ENCODE data around the gene ELL. TPM values are rescaled to one million over a fixed set of nuclear protein-coding genes. Genes with fewer than 3 reads are reported as not detected.

The ELL gene
- total RNA-seq, 1 experiment from 2014 or later, result 8.4 TPM

- no peak for DNase-seq (ENCODE audit: low read depth)
- in situ Hi-C loops (cut with HindIII; ENCODE audit: low pct_unique_long_range_greater_than_20kb, low sequenced_read_pairs), result no loop called here
Observed at GRCh38 chr19:18457483-18458331, 64.2 kb downstream of the ELL start.

- DNase-seq (ENCODE audit: low read depth), result no peak
- in situ Hi-C loops (cut with HindIII; ENCODE audit: low pct_unique_long_range_greater_than_20kb, low sequenced_read_pairs), result no loop called here
Observed at GRCh38 chr19:18456974-18457373, 64.9 kb downstream of the ELL start.

- DNase-seq (ENCODE audit: low read depth), result no peak
- in situ Hi-C loops (cut with HindIII; ENCODE audit: low pct_unique_long_range_greater_than_20kb, low sequenced_read_pairs), result no loop called here
Observed at GRCh38 chr19:18456279-18456678, 65.6 kb downstream of the ELL start.

GRCh38 chr19:18453269-18454024 is 68.4 kb downstream of the ELL start:
- DNase-seq (ENCODE audit: low read depth), result peak; percentile 71
- in situ Hi-C loops (cut with HindIII; ENCODE audit: low pct_unique_long_range_greater_than_20kb, low sequenced_read_pairs), result no loop called here

GRCh38 chr19:18452386-18452785 is 69.5 kb downstream of the ELL start:
- no peak for DNase-seq (ENCODE audit: low read depth)
- in situ Hi-C loops (cut with HindIII; ENCODE audit: low pct_unique_long_range_greater_than_20kb, low sequenced_read_pairs), result no loop called here

GRCh38 chr19:18450931-18451836 is 70.7 kb downstream of the ELL start:
- in situ Hi-C loops (cut with HindIII; ENCODE audit: low pct_unique_long_range_greater_than_20kb, low sequenced_read_pairs), result no loop called here
- DNase-seq (ENCODE audit: low read depth), result peak; percentile 53

GRCh38 chr19:18450021-18450930 is 71.6 kb downstream of the ELL start:
- in situ Hi-C loops (cut with HindIII; ENCODE audit: low pct_unique_long_range_greater_than_20kb, low sequenced_read_pairs), result no loop called here
- no peak for DNase-seq (ENCODE audit: low read depth)

- DNase-seq (ENCODE audit: low read depth), result no peak
- in situ Hi-C loops (cut with HindIII; ENCODE audit: low pct_unique_long_range_greater_than_20kb, low sequenced_read_pairs), result no loop called here
Observed at GRCh38 chr19:18449552-18449951, 72.3 kb downstream of the ELL start.

- DNase-seq (ENCODE audit: low read depth), result no peak
- in situ Hi-C loops (cut with HindIII; ENCODE audit: low pct_unique_long_range_greater_than_20kb, low sequenced_read_pairs), result no loop called here
Observed at GRCh38 chr19:18446811-18447359, 75.0 kb downstream of the ELL start.

GRCh38 chr19:18446145-18446810 is 75.6 kb downstream of the ELL start:
- in situ Hi-C loops (cut with HindIII; ENCODE audit: low pct_unique_long_range_greater_than_20kb, low sequenced_read_pairs), result no loop called here
- DNase-seq (ENCODE audit: low read depth), result no peak

- in situ Hi-C loops (cut with HindIII; ENCODE audit: low pct_unique_long_range_greater_than_20kb, low sequenced_read_pairs), result no loop called here
- no peak for DNase-seq (ENCODE audit: low read depth)
Observed at GRCh38 chr19:18445262-18445948, 76.5 kb downstream of the ELL start.

GRCh38 chr19:18444513-18444912 is 77.4 kb downstream of the ELL start:
- in situ Hi-C loops (cut with HindIII; ENCODE audit: low pct_unique_long_range_greater_than_20kb, low sequenced_read_pairs), result no loop called here

GRCh38 chr19:18443831-18444230 is 78.0 kb downstream of the ELL start:
- no peak for DNase-seq (ENCODE audit: low read depth)
- in situ Hi-C loops (cut with HindIII; ENCODE audit: low pct_unique_long_range_greater_than_20kb, low sequenced_read_pairs), result no loop called here

More at GRCh38 chr19:18444513-18444912, 77.4 kb downstream of the ELL start:
- no peak for DNase-seq (ENCODE audit: low read depth)

GRCh38 chr19:18443406-18443805 is 78.5 kb downstream of the ELL start:
- in situ Hi-C loops (cut with HindIII; ENCODE audit: low pct_unique_long_range_greater_than_20kb, low sequenced_read_pairs), result no loop called here
- DNase-seq (ENCODE audit: low read depth), result no peak

GRCh38 chr19:18442941-18443340 is 78.9 kb downstream of the ELL start:
- no peak for DNase-seq (ENCODE audit: low read depth)
- in situ Hi-C loops (cut with HindIII; ENCODE audit: low pct_unique_long_range_greater_than_20kb, low sequenced_read_pairs), result no loop called here

All from Caki2 (cell line).